ENCODE measurements around the gene ZMYM1.
"Not testable (repeated sequence)": the region's sequence is repeated elsewhere in the genome, so short reads cannot be mapped to it uniquely, and the experiment has no call there.

The ZMYM1 gene

GRCh38 chr1:35080171-35080854, 1.1 kb downstream of the ZMYM1 start:
- DNase-seq: no peak

DNA sequence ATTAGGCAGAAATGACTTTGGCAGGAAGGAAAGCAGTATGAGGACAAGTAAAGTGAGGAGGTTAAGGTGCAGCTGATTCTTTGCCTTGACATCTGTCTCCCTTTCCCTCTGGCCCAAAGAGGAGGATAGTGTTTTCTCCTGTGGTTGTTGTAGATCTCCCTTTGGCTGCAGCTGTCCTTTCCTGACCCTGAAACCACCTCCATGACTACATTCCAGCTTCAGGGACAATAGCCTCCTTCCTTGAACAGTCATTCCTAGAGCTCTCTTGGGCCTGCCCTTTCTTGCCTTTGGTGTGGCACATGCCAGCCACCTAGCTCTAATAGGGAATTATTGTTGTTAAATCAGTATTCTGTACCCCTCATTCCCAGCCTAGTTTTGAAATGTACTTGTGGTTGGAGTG, 6.2 kb downstream of the ZMYM1 start:
- no peak for DNase-seq

DNA sequence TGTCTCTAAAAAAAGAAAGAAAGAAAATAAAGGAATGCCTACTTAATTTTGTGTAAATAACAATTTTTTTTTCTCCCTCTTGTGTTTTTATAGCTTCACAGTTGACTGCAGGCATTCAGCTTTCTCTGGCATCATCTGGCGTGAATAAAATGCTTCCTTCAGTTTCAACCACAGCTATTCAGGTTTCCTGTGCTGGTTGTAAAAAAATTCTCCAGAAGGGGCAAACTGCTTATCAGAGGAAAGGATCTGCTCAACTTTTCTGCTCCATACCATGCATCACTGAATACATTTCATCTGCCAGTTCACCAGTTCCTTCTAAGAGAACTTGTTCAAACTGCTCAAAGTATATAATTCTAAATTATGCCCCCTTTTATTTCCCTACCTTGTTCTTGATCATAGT, 18.0 kb downstream of the ZMYM1 start:
- no peak for DNase-seq

DNA sequence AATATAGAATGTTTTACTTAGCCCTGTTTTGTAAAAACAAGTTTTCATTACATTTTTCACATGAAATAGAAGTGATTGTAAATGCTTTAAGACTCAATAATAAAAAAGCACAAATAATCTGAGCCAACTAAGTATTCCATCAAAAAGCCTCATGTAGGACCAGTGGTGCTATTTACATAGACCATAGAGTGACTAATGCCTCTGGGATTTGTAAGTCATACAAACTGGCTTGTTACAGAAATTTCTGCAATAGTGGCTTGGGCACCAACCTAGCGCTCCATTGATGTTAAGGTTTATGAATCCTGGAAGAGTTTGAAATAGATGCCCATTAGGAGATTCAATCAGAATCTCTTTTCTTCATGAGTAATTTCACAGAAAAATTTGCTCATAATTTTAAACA, 31.9 kb downstream of the ZMYM1 start:
- no peak for DNase-seq

- no peak for DNase-seq
Measured at GRCh38 chr1:35112668-35113067, 33.5 kb downstream of the ZMYM1 start.

DNA sequence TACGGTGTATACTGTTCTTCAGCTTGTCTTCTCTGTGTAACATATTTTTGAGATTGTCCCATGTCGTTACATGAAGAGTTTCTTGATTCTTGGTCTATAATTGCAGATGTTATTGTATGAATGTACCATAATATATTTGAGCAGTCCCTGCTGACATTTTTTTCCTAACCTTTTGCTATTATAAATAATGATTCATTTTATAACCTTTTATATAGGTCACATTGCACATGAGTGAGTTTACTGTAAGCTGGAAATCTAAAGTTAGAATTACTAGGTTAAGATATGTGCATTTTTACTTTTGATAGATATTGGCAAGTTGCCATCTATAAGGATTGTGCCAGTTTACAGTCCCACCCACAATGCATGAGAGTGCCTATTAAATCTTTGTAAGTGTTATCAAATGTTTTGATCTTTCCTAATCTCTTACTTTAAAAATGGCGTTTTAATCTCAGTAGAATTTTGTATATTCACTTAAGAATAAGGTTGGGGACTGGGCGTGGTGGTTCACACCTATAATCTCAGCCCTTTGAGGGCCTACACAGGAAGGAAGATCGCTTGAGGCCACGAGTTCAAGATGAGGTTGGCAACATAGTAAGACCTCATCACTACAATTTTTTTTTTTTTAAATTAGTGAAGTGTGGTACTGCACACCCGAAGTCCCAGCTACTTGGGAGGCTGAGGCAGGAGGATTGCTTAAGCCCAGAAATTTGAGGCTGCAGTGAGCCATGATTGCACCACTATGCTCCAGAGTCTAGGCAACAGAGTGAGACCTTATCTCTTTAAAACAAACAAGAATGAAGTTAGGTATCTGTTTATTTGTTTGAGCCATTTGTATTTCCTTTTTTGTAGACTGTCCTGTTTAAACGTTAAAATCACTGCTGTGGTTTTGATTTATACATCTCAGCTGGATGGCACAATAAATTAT, 36.5 kb downstream of the ZMYM1 start:
- no peak for DNase-seq

DNA sequence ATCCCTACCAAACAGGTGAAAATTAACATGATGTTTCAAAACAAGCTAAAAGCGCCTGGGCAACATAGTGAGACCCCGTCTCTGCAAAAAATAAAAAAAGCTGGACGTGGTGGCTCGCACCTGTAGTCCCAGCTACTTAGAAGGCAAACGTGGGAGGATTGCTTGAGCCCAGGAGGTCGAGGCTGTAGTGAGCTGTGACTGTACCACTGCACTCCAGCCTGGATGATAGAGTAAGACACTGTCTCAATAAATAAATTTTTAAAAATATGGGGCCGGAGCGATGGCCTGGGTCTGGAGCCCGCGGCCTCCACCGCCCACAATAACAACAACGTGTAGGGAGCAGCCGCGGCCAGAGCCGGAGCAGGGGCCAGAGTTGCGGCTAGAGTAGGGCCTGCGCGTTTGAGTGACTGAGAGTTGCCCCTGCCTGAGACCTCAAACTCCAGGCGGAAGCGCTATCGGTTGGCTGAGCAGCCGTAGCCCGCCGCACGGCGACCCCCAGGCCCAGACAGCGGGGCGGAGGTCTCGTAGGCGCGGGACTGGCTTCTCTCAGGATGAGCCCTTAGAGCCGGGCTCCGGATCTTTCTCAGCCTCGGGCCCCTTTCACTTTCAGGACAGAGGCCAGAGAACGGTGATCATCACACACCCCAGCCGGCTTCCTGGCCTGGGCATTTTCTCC, 41.4 kb downstream of the ZMYM1 start:
- no peak for DNase-seq

DNA sequence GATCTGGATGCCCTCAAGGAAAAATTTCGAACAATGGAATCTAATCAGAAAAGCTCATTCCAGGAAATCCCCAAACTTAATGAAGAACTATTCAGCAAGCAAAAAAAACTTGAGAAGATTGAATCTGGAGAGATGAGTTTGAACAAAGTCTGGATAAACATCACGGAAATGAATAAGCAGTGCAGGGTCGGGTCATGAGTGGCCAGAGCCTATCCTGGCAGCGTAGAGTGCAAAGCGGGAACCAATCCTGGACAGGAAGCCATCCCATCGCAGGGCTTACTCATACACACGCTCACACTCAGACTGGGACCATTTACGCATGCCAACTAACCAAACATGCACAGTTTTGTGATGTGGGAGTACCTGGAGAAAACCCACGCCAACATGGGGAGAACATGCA, 43.1 kb downstream of the ZMYM1 start:
- DNase-seq: no peak

GRCh38 chr1:35126546-35126945, 47.4 kb downstream of the ZMYM1 start:
- no peak for DNase-seq

- no peak for DNase-seq
Measured at GRCh38 chr1:35129080-35129479, 49.9 kb downstream of the ZMYM1 start.

- no peak for DNase-seq
Measured at GRCh38 chr1:35136780-35137179, 57.6 kb downstream of the ZMYM1 start.

DNA sequence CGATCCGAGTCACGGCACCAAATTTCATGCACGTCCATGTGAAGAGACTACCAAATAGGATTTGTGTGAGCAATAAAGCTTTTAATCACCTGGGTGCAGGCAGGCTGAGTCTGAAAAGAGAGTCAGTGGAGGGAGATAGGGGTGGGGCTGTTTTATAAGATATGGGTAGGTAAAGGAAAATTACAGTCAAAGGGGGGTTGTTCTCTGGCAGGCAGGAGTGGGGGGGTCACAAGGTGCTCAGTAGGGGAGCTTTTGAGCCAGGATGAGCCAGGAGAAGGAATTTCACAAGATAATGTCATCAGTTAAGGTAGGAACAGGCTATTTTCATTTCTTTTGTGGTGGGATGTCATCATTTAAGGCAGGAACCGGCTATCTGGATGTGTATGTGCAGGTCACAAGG, 58.4 kb downstream of the ZMYM1 start:
- DNase-seq: not testable (repeated sequence)

DNA sequence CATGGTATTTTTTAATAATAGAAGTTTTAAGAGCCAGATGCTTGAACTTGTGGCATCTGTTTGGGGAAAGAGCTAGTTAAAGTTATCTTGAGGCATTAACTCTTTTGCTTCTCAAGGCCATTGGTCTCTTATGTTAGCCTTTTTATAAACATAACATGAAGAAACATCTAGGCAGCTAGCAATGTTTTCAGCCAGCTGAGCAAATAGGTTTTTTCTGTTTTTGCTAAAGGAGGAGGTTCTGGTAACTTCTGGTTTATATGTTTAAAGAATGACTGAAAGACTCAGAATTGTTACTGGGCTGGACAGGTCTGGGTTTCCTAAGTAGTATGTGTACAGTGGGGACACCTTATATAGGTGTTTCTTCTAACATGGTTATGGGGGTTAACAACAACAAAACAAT, 63.1 kb downstream of the ZMYM1 start:
- DNase-seq: not testable (repeated sequence)

DNA sequence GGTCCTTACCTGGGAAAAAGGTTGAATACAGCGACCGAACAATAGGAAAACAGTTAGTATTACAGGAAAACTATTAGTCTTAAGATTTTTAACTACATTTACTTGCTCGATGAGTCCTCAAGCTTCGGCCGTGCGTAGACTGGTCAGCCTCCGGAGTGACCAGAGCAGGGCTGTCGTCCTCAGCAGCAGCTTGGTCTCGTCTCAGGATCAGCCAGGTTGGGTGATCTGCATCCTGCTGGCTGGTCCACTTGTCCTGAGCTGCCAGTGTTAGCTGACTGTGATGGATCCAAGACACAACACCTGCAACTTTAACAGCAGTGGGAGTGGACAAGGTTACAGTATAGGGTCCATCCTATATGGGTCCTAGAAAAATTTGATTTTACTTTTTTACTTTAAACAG, 63.5 kb downstream of the ZMYM1 start:
- not testable (repeated sequence) for DNase-seq

DNA sequence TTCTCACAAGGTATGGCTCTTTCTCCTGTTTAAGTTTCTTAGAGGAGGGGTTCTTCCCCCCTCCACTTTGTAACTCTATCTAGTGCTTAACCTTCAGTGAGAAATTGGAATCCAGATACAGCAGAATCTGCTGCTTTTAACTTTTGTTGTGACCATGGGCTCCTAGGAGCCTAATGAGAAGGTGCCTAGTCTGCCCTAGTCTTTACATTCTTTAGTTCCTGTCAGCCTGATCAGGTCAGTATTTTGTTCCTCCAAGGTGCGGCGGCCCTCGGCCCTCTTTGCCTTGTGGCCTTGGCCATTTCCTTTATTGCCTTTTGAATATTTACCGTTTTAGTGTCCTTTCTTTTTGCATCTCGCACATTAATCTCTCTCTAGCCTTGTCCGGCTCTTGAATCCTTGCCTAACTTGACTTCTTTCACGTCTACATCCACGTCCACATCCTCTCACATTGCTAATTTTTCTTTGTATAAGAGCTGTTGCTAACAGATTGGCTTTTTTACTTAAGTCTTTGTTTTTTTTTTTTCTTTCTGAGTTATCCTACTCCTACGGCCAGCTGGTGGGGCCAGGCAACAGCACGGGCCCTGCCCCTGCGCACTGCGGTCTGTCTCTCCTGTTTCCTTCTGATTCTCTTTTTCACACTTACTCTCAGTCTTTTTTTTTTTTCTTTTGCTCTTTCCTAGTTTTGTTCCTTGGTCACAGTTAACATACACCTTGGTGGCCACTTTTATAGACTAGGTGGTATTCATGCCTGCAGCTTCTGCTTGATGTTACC, 64.7 kb downstream of the ZMYM1 start:
- no peak for DNase-seq

GRCh38 chr1:35145892-35146549, 66.8 kb downstream of the ZMYM1 start:
- not testable (repeated sequence) for DNase-seq

DNA sequence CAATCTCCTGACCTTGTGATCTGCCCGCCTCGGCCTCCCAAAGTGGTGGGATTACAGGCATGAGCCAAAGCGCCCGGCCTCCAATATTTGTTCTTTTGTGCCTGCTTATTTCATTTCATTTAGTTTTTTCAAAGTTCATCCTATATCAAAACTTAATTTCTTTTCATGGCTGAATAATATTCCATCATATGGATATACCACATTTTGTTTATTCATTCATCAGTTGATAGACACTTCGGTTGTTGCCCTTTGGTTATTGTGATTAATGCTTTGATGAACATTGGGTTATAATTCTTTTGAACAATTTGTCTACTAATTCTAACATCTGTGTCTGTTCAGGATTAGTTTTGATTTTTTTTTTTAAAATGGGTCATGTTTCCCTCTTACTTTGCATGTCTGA, 72.0 kb downstream of the ZMYM1 start:
- DNase-seq: no peak

- no peak for DNase-seq
Measured at GRCh38 chr1:35164893-35165292, 85.7 kb downstream of the ZMYM1 start.

All from NCI-H1694 treated with DMSO at 0.1 percent for 48 hours (cell line).